ENCODE measurements around the gene IGSF21.

The IGSF21 gene

GRCh38 chr1:18263547-18264120 is 156.0 kb downstream of the IGSF21 start:
- no peak for DNase-seq (ENCODE audit: low spot score)

- no peak for DNase-seq (ENCODE audit: low spot score)
These were observed 156.9 kb downstream of the IGSF21 start for GRCh38 chr1:18264450-18265039.

- no peak for DNase-seq (ENCODE audit: low spot score)
These were observed 158.0 kb downstream of the IGSF21 start for GRCh38 chr1:18265641-18266040.

- DNase-seq (ENCODE audit: low spot score), result no peak
These were observed 158.8 kb downstream of the IGSF21 start for GRCh38 chr1:18266391-18266790.

- DNase-seq (ENCODE audit: low spot score), result no peak
These were observed 163.7 kb downstream of the IGSF21 start for GRCh38 chr1:18271336-18271735.

GRCh38 chr1:18278946-18279345 is 171.3 kb downstream of the IGSF21 start:
- DNase-seq (ENCODE audit: low spot score), result no peak

- DNase-seq (ENCODE audit: low spot score), result peak; percentile 41
These were observed 171.9 kb downstream of the IGSF21 start for GRCh38 chr1:18279351-18280074.

- no peak for DNase-seq (ENCODE audit: low spot score)
These were observed 173.4 kb downstream of the IGSF21 start for GRCh38 chr1:18280956-18281355.

- DNase-seq (ENCODE audit: low spot score), result no peak
These were observed 175.4 kb downstream of the IGSF21 start for GRCh38 chr1:18282851-18283600.

- no peak for DNase-seq (ENCODE audit: low spot score)
These were observed 176.2 kb downstream of the IGSF21 start for GRCh38 chr1:18283601-18284385.

- DNase-seq (ENCODE audit: low spot score), result no peak
These were observed 177.4 kb downstream of the IGSF21 start for GRCh38 chr1:18284805-18285537.

GRCh38 chr1:18285538-18285924 is 177.9 kb downstream of the IGSF21 start:
- DNase-seq (ENCODE audit: low spot score), result no peak

GRCh38 chr1:18288722-18289121 is 181.1 kb downstream of the IGSF21 start:
- no peak for DNase-seq (ENCODE audit: low spot score)

- no peak for DNase-seq (ENCODE audit: low spot score)
These were observed 182.0 kb downstream of the IGSF21 start for GRCh38 chr1:18289597-18289996.

GRCh38 chr1:18290740-18291412 is 183.3 kb downstream of the IGSF21 start:
- DNase-seq (ENCODE audit: low spot score), result no peak

- DNase-seq (ENCODE audit: low spot score), result no peak
These were observed 184.9 kb downstream of the IGSF21 start for GRCh38 chr1:18292531-18292930.

- no peak for DNase-seq (ENCODE audit: low spot score)
These were observed 185.7 kb downstream of the IGSF21 start for GRCh38 chr1:18293291-18293690.

GRCh38 chr1:18294437-18295176 is 187.0 kb downstream of the IGSF21 start:
- no peak for DNase-seq (ENCODE audit: low spot score)

GRCh38 chr1:18297896-18298648 is 190.5 kb downstream of the IGSF21 start:
- no peak for DNase-seq (ENCODE audit: low spot score)
